HL-60 (cell line): Measurements from ENCODE around the gene KLK13.

Experiments used
- DNase-seq, 2 experiments: peaks; one replicate each; pipeline ENCODE4 v3.0.0-alpha.2; 2010 to 2020; ENCODE audit warnings: low read depth in 1 of 2, low spot score in 1 of 2
- H3K27ac ChIP-seq: fragments of 250-450 bp; sonication (Bioruptor Pico); replicated peaks from 2 replicates; pipeline ENCODE4 v1.5.1; 2020; ENCODE audit warnings: mild to moderate bottlenecking, moderate library complexity
- H3K27me3 ChIP-seq: fragments of 250-450 bp; sonication (Bioruptor Pico); 2 replicates; pipeline ENCODE4 v1.5.1; 2021; ENCODE audit warnings: mild to moderate bottlenecking, moderate library complexity; ENCODE audit not compliant: insufficient read depth, poor library complexity, severe bottlenecking
- H3K4me3 ChIP-seq: replicated peaks from 2 replicates; pipeline ENCODE4 v1.5.1; 2011; ENCODE audit warnings: mild to moderate bottlenecking, control low read depth, low read length; ENCODE audit not compliant: insufficient read depth
- CTCF ChIP-seq: IDR thresholded peaks from one replicate; pipeline ENCODE4 v1.5.1; 2011; ENCODE audit warnings: low read length, control low read depth, inconsistent platforms; ENCODE audit not compliant: insufficient read depth
- GABPA ChIP-seq: IDR thresholded peaks from 2 replicates; pipeline ENCODE4 v1.6.1; 2012; ENCODE audit warnings: low read depth
- POLR2AphosphoS5 ChIP-seq: IDR thresholded peaks from 2 replicates; pipeline ENCODE4 v1.6.1; 2012; ENCODE audit warnings: low read depth
- REST ChIP-seq: IDR thresholded peaks from 2 replicates; pipeline ENCODE4 v1.6.1; 2012; ENCODE audit warnings: low read depth; ENCODE audit not compliant: insufficient replicate concordance
- SPI1 ChIP-seq: IDR thresholded peaks from 2 replicates; pipeline ENCODE4 v1.6.1; 2012; ENCODE audit warnings: low read depth, mild to moderate bottlenecking, borderline replicate concordance

The KLK13 gene

GRCh38 chr19:51016798-51017683 is 47.9 kb downstream of the KLK13 start:
- Histone ChIP-seq H3K27ac (no peak overlapping the region), H3K4me3 (no peak overlapping the region), H3K27me3 (peaks cover 35% of the 10 kb centered on the region)
- peak in 1 of 2 experiments; percentile 55 for DNase-seq
- no peak for TF ChIP-seq GABPA
- no peak for TF ChIP-seq POLR2AphosphoS5
- peak; percentile 78 for TF ChIP-seq CTCF

GRCh38 chr19:51015691-51016267 is 49.1 kb downstream of the KLK13 start:
- no peak for TF ChIP-seq GABPA
- TF ChIP-seq POLR2AphosphoS5, result no peak
- TF ChIP-seq SPI1, result no peak
- TF ChIP-seq REST, result no peak
- no peak for TF ChIP-seq CTCF
- no peak overlapping the region for H3K27ac ChIP-seq
- H3K4me3 ChIP-seq, result no peak overlapping the region
- no peak for DNase-seq
- H3K27me3 ChIP-seq, result peaks cover 35% of the 10 kb centered on the region

GRCh38 chr19:51014242-51014641 is 50.6 kb downstream of the KLK13 start:
- H3K4me3 ChIP-seq, result no peak overlapping the region
- no peak for TF ChIP-seq CTCF
- TF ChIP-seq SPI1, result no peak
- no peak for TF ChIP-seq REST
- TF ChIP-seq POLR2AphosphoS5, result no peak
- TF ChIP-seq GABPA, result no peak
- DNase-seq, result no peak
- H3K27ac ChIP-seq, result no peak overlapping the region
- peaks cover 26% of the 10 kb centered on the region for H3K27me3 ChIP-seq
